ENCODE results near the gene AOAH.
"Not testable (repeated sequence)": the region's sequence is repeated elsewhere in the genome, so short reads cannot be mapped to it uniquely, and the experiment has no call there.

AOAH gene

DNA sequence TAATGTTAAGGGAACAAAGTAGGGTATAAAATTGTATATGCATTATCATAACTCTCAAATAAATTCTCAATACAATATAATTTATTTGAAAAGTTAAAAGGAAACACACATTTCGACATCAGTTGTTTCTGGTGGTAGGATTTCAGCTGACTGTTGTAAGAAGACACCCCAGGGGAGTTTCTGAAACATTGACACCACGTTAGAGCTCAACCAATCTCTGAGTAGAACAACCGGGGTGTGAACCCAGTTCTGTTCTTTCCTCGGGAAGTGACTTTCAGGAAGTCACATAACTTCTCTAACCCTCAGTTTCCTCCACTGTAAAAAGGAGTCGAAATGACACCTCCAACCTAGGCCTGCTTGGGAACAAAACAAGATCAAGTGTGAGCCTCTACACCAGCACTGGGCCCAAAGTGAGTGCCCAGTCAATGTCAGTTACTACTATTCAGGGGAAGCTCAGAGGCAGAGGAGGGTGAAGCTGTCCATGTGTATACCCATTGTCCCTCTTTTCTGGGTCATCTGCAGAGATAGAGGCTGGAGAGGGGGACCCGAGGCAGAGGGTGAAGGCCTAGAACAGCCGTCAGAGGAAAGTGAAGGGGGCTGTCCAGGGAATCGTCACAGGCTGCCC is 67.1 kb downstream of the AOAH start:
- no peak for DNase-seq (ENCODE audit: low spot score)

DNA sequence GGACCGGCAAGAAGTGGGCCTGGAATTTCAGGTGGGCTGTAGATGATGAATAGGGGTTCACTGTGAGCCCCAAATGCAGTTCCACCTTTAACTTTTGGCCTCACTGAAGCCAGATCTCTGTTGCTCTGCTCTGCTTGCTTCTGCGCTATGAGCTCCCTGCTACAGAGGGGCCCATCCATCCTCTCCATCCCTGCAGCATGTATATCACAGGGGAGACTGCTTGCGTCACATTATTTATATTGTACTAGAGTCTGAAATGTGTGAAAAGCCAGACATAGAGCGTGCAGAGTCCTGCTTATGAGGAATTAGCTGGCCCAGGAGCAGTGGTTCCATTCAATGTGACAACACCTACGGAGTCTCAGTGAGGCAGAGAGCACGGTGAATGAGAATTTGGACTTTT is 69.9 kb downstream of the AOAH start:
- no peak for DNase-seq (ENCODE audit: low spot score)

DNA sequence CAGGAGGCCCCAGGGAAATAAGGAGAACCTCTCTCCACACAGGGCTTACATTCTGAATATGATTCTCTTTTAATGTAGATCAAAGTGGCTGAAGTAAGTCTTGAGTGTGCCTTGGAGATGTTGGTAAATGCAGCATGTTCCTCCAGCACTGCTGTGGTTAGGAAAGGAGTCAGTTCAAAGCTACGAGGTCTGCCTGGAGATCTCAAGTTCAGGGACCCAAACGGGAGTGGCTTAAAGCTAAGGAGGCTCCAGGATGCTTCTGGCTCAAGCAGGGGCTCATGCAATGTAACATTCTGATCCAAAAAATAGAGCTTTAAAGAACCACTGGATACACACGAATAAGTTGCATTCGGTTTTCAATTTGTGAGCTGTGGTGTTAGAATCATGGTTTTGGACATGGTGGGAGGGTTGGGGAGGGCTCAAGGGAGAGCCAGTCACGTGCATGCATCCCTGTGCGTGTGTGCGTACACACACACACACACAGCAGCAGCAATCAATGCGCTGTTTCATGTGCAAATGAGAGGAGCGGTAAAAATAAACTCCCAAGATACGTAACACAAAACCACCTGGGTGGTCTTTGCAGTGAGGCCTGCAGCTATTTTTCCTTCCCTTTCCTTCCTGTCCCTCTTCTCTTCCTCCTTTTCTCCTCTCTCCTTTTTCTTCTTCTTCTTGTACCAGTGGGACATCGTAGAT is 70.5 kb downstream of the AOAH start:
- DNase-seq (ENCODE audit: low spot score) = no peak

DNA sequence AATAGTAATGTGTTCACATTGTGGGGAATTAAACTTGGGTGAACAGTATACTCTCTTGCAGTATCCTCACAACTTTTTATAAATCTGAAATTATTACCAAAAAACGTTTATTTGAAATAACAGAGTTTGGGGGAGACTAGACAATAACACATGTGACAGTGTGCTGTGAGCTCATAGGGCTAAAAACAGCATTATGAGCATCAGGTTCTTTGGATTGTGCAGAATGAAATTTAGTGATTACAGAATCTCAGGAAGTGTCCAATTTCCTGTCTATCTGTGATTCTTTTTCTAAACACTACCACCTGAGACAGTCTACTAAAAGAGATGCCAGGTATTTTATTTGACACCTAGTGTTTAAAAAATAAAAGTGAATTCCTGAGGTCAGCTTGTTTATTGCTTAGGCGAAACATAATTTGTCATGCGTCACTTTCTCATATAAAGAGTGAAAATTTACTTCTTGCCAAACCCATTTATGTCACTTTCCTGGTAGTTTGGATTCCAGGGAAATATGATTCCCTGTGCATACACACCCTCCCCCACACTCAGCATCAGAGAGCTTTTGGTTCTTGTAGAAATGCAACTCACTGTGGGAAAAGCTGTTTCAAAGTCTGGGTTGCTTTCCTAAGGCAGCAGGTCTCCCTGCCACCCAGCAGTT is 71.2 kb downstream of the AOAH start:
- no peak for DNase-seq (ENCODE audit: low spot score)

DNA sequence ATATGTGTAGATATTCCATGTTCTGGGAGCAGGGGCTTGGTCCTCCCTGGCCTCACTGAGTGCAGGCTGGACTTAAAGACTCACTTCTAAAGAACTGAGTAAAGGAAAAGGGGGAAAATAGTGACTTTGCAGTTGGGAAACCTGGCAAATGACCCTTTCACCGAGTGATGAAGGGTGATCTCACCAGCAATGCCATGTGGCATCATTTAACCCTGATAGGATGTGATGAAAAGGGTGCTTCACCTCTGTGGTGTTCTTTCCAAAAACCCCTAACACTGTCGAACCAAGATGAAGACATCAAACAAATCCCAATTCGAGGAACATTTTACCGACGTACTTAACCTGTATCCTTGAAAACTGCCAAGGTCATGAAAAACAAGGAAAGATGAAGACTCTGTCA is 71.9 kb downstream of the AOAH start:
- DNase-seq (ENCODE audit: low spot score) = no peak

GRCh38 chr7:36651404-36651803 is 72.9 kb downstream of the AOAH start:
- no peak for DNase-seq (ENCODE audit: low spot score)

GRCh38 chr7:36650766-36651312 is 73.5 kb downstream of the AOAH start:
- no peak for DNase-seq (ENCODE audit: low spot score)

GRCh38 chr7:36650320-36650719 is 74.0 kb downstream of the AOAH start:
- DNase-seq (ENCODE audit: low spot score) = no peak

DNA sequence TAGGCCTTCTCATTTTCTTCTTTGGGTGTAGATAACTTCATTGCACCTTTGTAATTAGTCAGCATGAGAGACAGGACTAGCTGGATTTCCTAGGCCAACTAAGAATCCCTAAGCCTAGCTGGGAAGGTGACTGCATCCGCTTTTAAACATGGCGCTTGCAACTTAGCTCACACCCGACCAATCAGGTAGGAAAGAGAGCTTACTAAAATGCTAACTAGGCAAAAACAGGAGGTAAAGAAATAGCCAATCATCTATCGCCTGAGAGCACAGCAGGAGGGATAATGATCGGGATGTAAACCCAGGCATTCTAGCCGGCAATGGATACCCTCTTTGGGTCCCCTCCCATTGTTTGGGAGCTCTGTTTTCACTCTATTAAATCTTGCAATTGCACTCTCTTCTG is 75.0 kb downstream of the AOAH start:
- not testable (repeated sequence) for DNase-seq (ENCODE audit: low spot score)

- DNase-seq (ENCODE audit: low spot score) = no peak
These were observed 75.9 kb downstream of the AOAH start for GRCh38 chr7:36648441-36648840.

GRCh38 chr7:36644625-36645422 is 79.5 kb downstream of the AOAH start:
- no peak for DNase-seq (ENCODE audit: low spot score)

DNA sequence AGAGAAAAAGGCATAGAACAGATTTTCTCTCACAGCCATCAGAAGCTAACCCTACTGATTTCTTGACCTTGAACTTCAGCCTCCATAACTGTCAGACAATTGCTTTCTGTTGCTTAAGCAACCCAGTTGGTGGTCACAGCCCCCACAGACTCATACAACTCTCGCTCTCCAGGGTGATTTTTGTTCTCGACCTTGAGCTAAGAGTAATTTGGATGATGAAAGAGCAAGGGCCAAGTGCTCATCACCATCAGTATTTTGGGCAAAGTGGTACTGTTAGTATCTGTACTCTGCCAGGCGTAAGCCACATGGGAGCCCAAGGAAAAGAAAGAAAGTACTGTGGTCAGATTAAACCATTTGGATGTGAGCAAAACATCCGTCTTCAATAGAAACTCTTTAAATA is 81.9 kb downstream of the AOAH start:
- no peak for DNase-seq (ENCODE audit: low spot score)

- no peak for DNase-seq (ENCODE audit: low spot score)
These were observed 82.3 kb downstream of the AOAH start for GRCh38 chr7:36642010-36642409.

- no peak for DNase-seq (ENCODE audit: low spot score)
These were observed 83.6 kb downstream of the AOAH start for GRCh38 chr7:36640682-36641081.

DNA sequence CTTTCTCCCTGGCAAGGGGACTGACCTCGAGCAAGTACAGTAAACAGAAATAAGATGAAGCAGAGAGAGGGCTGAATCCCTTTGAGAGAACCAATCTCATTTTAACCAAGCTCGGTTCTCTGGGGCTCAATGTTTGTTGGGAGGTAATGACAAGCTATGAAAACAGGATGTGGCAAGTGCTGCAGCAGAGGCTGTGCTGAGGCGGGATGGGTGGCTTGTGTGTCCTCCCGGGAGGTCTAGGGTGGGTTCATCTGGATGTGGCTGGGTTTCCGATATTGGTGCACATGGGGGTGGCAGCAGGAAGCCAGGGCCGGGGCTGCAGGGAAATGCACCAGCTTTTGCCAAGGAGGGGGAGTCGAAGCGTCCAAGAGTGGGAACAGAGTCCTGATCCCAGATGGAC is 84.5 kb downstream of the AOAH start:
- DNase-seq (ENCODE audit: low spot score) = no peak

GRCh38 chr7:36638586-36639263 is 85.6 kb downstream of the AOAH start:
- no peak for DNase-seq (ENCODE audit: low spot score)

DNA sequence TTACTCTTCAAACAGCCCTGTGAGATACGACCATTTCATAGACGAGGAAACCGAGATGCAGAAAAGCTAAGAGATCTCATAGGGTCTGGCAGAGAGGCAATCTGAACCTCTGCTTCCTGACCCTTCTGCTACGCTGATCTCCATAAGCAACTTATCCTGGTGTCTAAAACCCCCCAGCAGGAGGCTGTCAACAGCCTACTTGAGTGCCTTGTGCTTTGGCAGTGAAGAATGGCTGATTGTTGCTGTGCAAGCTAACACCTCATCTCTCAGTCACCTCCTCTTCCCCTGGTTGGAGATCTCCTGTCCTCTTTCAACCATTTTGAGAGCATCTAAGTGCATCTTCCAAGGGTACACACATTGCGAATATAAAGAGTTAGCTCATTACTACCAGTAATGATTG is 86.2 kb downstream of the AOAH start:
- no peak for DNase-seq (ENCODE audit: low spot score)

- no peak for DNase-seq (ENCODE audit: low spot score)
These were observed 86.9 kb downstream of the AOAH start for GRCh38 chr7:36637417-36637816.

- DNase-seq (ENCODE audit: low spot score) = no peak
These were observed 88.2 kb downstream of the AOAH start for GRCh38 chr7:36636126-36636525.

DNA sequence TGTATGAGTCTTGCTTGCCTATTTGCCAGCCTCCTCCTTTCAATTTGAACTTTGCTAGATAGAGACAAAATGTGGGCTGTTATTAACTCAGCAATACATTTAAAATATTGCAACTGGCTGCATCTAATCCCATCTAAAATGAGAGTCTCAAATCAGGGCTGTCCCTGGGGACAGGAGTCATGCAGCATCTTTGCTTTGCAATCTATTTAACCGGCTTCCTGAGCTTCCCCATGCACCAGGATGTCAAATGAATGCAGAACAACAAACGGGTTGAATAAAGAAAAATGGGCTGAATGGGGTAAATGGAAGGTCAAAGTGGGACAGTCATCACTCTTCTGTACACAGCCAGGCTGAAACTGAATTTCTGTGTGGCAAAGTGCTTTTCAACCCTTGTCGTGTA is 89.2 kb downstream of the AOAH start:
- no peak for DNase-seq (ENCODE audit: low spot score)

- DNase-seq (ENCODE audit: low spot score) = no peak
These were observed 90.9 kb downstream of the AOAH start for GRCh38 chr7:36633377-36633776.

GRCh38 chr7:36630112-36630650 is 94.1 kb downstream of the AOAH start:
- no peak for DNase-seq (ENCODE audit: low spot score)

Data from hematopoietic multipotent progenitor cell treated with erythropoietin and hydrocortisone succinate and interleukin-3 and kit ligand, for 15 days (in vitro differentiated cells).